RWPE1 (cell line): Measurements from ENCODE around the gene HOMER2.

Experiments
- CTCF ChIA-PET: fragments of 350-600 bp; sonication (Branson Sonifier 250); formaldehyde crosslinking; extraction: SDS; loops from one replicate; lab custom pipeline; 2021; lab: Yijun Ruan, JAX
- POLR2A ChIA-PET: fragments of 400-600 bp; formaldehyde crosslinking; extraction: SDS; loops from one replicate; lab custom pipeline; 2020; ENCODE audit warnings: antibody characterized with exemption; ENCODE audit not compliant: low non-redundant PET; lab: Yijun Ruan, JAX
- DNase-seq: peaks from one replicate; pipeline ENCODE4 v3.0.0; 2012; ENCODE audit warnings: low spot score
- H3K27ac ChIP-seq: fragments of 450-650 bp; 2 replicates; pipeline ENCODE4 v1.5.1; 2017
- TF ChIP-seq, protein P1 (sequence below): fragments of 450-650 bp; conservative IDR thresholded peaks from 2 replicates; pipeline ENCODE4 v1.5.1; 2017; ENCODE audit warnings: low read depth, mild to moderate bottlenecking

HOMER2 gene

DNA sequence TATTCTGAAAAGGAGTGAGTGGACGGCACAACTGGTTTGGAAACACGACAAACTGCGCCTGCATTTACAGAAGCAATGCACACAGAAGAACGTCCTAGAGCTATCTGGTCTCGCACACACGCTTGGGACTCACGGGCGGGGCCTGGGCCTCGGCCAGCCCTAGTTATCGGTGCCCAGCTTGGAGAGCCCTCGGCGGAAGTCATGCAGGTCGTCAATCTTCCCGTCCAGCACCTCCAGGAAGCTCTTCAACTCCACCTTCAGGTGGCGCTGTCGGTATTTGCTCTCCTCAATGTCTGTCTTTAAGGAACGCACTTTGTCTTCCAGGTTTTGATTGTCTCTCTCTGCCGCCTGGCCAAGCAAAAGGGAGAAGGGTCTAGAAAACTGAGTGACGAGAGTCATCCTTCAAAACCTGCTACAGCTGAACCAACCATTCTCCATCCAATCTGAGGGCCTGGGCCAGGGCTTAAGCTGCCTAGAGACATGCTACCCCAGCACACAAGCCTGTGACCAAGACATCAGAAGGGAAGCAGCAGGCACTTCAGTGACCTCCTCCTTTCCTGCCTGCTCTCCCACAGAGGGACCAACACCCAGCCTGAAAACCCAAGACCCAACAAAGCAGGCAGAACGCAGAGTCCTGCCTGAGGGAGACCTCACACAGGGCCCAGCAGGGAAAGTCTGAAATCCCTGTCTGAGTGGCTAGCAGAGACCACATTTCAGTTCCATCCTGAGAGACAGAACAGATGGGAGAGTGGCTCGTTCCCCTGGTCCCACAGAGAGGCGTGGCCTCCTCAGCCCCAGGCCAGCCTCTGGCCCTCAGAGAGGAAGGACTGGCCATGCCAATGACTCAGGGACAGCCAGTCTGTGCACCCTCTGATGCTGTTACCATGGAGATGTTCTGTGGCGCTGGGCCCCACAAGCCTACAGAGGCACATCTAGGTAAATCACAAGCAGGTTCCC is 102.7 kb downstream of the HOMER2 start:
- TF ChIP-seq, protein P1, sequence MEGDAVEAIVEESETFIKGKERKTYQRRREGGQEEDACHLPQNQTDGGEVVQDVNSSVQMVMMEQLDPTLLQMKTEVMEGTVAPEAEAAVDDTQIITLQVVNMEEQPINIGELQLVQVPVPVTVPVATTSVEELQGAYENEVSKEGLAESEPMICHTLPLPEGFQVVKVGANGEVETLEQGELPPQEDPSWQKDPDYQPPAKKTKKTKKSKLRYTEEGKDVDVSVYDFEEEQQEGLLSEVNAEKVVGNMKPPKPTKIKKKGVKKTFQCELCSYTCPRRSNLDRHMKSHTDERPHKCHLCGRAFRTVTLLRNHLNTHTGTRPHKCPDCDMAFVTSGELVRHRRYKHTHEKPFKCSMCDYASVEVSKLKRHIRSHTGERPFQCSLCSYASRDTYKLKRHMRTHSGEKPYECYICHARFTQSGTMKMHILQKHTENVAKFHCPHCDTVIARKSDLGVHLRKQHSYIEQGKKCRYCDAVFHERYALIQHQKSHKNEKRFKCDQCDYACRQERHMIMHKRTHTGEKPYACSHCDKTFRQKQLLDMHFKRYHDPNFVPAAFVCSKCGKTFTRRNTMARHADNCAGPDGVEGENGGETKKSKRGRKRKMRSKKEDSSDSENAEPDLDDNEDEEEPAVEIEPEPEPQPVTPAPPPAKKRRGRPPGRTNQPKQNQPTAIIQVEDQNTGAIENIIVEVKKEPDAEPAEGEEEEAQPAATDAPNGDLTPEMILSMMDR: peak; percentile 47
- ChIA-PET POLR2A (no interaction called here), CTCF (interaction anchor here (0.6 to 1.9 kb wide), 10 partner anchors 12 to 161 kb away, joined by 3 to 17 read pairs (median 5); partner anchors contain the start of genes C15orf40 and RAMAC)
- H3K27ac ChIP-seq: peak overlapping the region; percentile 18
- peak; percentile 50 for DNase-seq

DNA sequence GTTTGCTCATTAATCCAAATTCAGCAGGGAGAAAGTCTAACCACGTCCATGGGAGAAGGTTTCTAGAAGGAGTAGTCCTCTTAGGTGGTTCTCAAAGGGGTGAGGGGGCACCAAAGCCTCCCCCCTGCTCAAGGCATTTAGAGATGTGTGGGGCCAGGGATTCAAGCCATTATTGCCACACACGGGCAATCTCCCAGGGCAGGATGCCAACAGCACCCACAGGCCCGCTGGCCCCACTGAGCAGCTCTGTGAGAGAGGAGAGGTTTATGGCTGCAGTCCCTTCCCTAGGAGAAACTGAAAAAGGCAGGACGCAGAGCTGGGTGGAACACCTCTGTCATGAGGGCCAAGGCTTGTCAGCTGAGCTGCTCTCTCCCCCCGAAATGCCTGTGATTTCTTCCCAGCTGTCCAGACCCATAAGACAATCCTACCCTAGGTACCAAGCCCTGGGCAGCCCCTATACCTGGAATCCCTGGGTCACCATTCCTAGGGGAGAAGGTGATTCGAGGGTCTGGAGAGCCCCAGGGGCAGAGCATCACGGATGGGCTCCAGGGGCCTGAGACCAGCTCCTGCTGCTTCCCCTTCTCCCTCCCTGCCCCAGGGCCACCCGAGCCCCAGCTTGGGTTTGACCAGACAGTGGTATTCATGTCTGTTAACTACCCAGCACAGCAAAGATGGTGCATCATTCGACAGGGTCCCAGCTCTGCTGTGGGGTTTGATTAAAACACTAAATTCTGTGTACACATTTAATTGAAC is 104.1 kb downstream of the HOMER2 start:
- ChIA-PET POLR2A (no interaction called here), CTCF (interaction anchor here (1.7 to 1.9 kb wide), 2 partner anchors 152 to 162 kb away, joined by 5 to 17 read pairs; partner anchors contain the start of gene C15orf40)
- no peak overlapping the region for H3K27ac ChIP-seq
- DNase-seq: no peak
- TF ChIP-seq, protein P1: no peak

GRCh38 chr15:82847703-82848102 is 104.8 kb downstream of the HOMER2 start:
- CTCF ChIA-PET: no interaction called here
- POLR2A ChIA-PET: no interaction called here
- no peak overlapping the region for H3K27ac ChIP-seq
- no peak for DNase-seq
- TF ChIP-seq, protein P1: no peak

DNA sequence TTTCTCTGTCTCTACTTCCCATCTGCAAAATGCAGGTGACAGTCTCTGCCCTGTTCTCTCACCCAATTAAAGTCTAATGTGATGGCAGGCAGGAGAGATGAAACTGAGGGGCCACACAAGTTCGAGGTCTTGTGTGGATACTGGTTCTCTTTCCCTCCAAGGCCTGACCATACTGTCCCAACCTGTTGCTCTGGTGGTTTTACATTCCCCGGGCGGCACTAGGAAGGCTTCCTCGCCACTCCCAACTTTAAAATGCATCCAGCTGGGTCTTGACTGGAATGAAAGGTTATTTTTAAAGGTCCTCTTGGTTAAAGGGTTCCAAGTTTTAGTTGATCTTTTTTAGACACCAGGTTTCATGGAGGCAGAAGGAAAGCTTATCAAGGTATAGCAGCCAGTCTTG is 105.9 kb downstream of the HOMER2 start:
- DNase-seq: no peak
- CTCF ChIA-PET: no interaction called here
- TF ChIP-seq, protein P1: no peak
- POLR2A ChIA-PET: no interaction called here
- H3K27ac ChIP-seq: 0 out of 2 replicates have a peak overlapping the region, but pooled peaks have one; percentile 3

- DNase-seq: no peak
- TF ChIP-seq, protein P1: no peak
- H3K27ac ChIP-seq: peak overlapping the region; percentile 17
- POLR2A ChIA-PET: no interaction called here
- CTCF ChIA-PET: no interaction called here
These were observed 106.8 kb downstream of the HOMER2 start for GRCh38 chr15:82845686-82846085.

GRCh38 chr15:82843566-82843965 is 109.0 kb downstream of the HOMER2 start:
- CTCF ChIA-PET: no interaction called here
- DNase-seq: no peak
- POLR2A ChIA-PET: no interaction called here
- TF ChIP-seq, protein P1: no peak
- no peak overlapping the region for H3K27ac ChIP-seq
